GM23338 (cell line): ENCODE measurements around the gene PDE1C. TPM values are rescaled to one million over a fixed set of nuclear protein-coding genes. Genes with fewer than 3 reads are reported as not detected.

Source experiments
- ATAC-seq: fragments of 200-7000 bp; cut with Tn5 transposase; 3 replicates; pipeline ENCODE4 v1.9.1; 2020
- DNase-seq: peaks from one replicate; pipeline ENCODE4 v3.0.0-alpha.2; 2015; ENCODE audit warnings: low spot score
- H2AFZ ChIP-seq: fragments of 200-600 bp; sonication (generic); 2 replicates; pipeline ENCODE4 v1.8.0; 2016; ENCODE audit warnings: antibody characterized with exemption, mild to moderate bottlenecking, moderate library complexity
- H3F3A ChIP-seq: fragments of 200-600 bp; sonication (generic); replicated peaks from 2 replicates; pipeline ENCODE4 v1.8.0; 2017; ENCODE audit warnings: antibody characterized with exemption, mixed run types, low read depth
- H3K27ac ChIP-seq: fragments of 200-600 bp; sonication (generic); 2 replicates; pipeline ENCODE4 v1.6.1; 2016; ENCODE audit warnings: low read depth
- H3K27me3 ChIP-seq: fragments of 200-600 bp; sonication (generic); 2 replicates; pipeline ENCODE4 v1.8.0; 2016; ENCODE audit warnings: mild to moderate bottlenecking, mixed run types, moderate library complexity; ENCODE audit not compliant: insufficient read depth
- H3K36me3 ChIP-seq: fragments of 200-600 bp; sonication (generic); 2 replicates; pipeline ENCODE4 v1.8.0; 2016; ENCODE audit warnings: mild to moderate bottlenecking; ENCODE audit not compliant: insufficient read depth
- H3K4me1 ChIP-seq: fragments of 200-600 bp; sonication (generic); 2 replicates; pipeline ENCODE4 v1.8.0; 2016; ENCODE audit warnings: mild to moderate bottlenecking, moderate library complexity; ENCODE audit not compliant: insufficient read depth
- H3K4me2 ChIP-seq: fragments of 200-600 bp; sonication (generic); 2 replicates; pipeline ENCODE4 v1.7.1; 2017; ENCODE audit warnings: mixed run types
- H3K4me3 ChIP-seq: fragments of 200-600 bp; sonication (generic); 2 replicates; pipeline ENCODE4 v1.6.1; 2016; ENCODE audit warnings: mixed run types
- H3K79me2 ChIP-seq: fragments of 200-600 bp; sonication (generic); replicated peaks from 2 replicates; pipeline ENCODE4 v1.8.0; 2017; ENCODE audit warnings: mild to moderate bottlenecking; ENCODE audit not compliant: insufficient read depth
- H3K9me2 ChIP-seq: fragments of 200-600 bp; sonication (generic); 2 replicates; pipeline ENCODE4 v1.8.0; 2017; ENCODE audit not compliant: insufficient read depth
- H4K20me1 ChIP-seq: fragments of 200-600 bp; sonication (generic); replicated peaks from 2 replicates; pipeline ENCODE4 v1.8.0; 2017; ENCODE audit warnings: mild to moderate bottlenecking; ENCODE audit not compliant: insufficient read depth
- H3K27ac Mint-ChIP-seq: 2 replicates; pipeline ENCODE4 v1.8.0; 2020; ENCODE audit warnings: inconsistent platforms, mild to moderate bottlenecking, moderate library complexity, mixed read lengths
- H3K27me3 Mint-ChIP-seq: 3 replicates; pipeline ENCODE4 v1.8.0; 2022; ENCODE audit warnings: low read depth, mild to moderate bottlenecking, moderate library complexity, mixed read lengths, inconsistent platforms; ENCODE audit not compliant: insufficient read depth, poor library complexity
- H3K36me3 Mint-ChIP-seq: 3 replicates; pipeline ENCODE4 v1.8.0; 2021; ENCODE audit warnings: low read depth, mild to moderate bottlenecking, inconsistent platforms, moderate library complexity, mixed read lengths
- H3K4me1 Mint-ChIP-seq: 3 replicates; pipeline ENCODE4 v1.8.0; 2020; ENCODE audit warnings: mild to moderate bottlenecking, inconsistent platforms, mixed read lengths
- H3K4me3 Mint-ChIP-seq: 3 replicates; pipeline ENCODE4 v1.8.0; 2021; ENCODE audit warnings: moderate library complexity, mild to moderate bottlenecking, inconsistent platforms, mixed read lengths
- H3K9me3 Mint-ChIP-seq: 3 replicates; pipeline ENCODE4 v1.8.0; 2020; ENCODE audit warnings: moderate library complexity, mild to moderate bottlenecking, inconsistent platforms, mixed read lengths
- CREB1 ChIP-seq: fragments of 250-450 bp; sonication (Bioruptor Pico); IDR thresholded peaks from 2 replicates; pipeline ENCODE4 v1.5.0; 2020; ENCODE audit warnings: low read depth, mild to moderate bottlenecking, moderate library complexity
- CTCF ChIP-seq, 2 experiments: fragments of 200-600 bp in 1 of 2; sonication (generic) in 1 of 2; conservative IDR thresholded peaks; 2 replicates each; pipeline versions ENCODE4 v1.5.1 to v1.6.1; 2016 to 2017; ENCODE audit warnings: antibody characterized with exemption in 2 of 2, low read depth in 2 of 2, mild to moderate bottlenecking in 2 of 2, moderate library complexity in 1 of 2
- EZH2 ChIP-seq: fragments of 200-600 bp; sonication (generic); IDR thresholded peaks from one replicate; pipeline ENCODE4 v1.8.0; 2017; ENCODE audit warnings: antibody characterized with exemption, mild to moderate bottlenecking, low read depth; ENCODE audit not compliant: unreplicated experiment
- EZH2phosphoT487 ChIP-seq: fragments of 200-600 bp; sonication (generic); IDR thresholded peaks from one replicate; pipeline ENCODE4 v1.8.1; 2018; ENCODE audit warnings: antibody characterized with exemption; ENCODE audit not compliant: unreplicated experiment
- JUNB ChIP-seq: IDR thresholded peaks from one replicate; pipeline ENCODE4 v1.6.1; 2016; ENCODE audit warnings: antibody characterized with exemption; ENCODE audit not compliant: unreplicated experiment
- NANOG ChIP-seq: IDR thresholded peaks from 2 replicates; pipeline ENCODE4 v1.6.1; 2016; ENCODE audit warnings: antibody characterized with exemption, borderline replicate concordance
- POLR2AphosphoS5 ChIP-seq: IDR thresholded peaks from 2 replicates; pipeline ENCODE4 v1.6.1; 2016; ENCODE audit warnings: antibody characterized with exemption, low read depth
- STAT1 ChIP-seq: IDR thresholded peaks from one replicate; pipeline ENCODE4 v1.6.1; 2016; ENCODE audit warnings: antibody characterized with exemption; ENCODE audit not compliant: unreplicated experiment
- polyA plus RNA-seq: library from polyadenylated mRNA; unstranded; fragments of >200 nt; fragmentation: Nextera tagmentation; extraction: Ambion mirVana; gene quantifications from 2 replicates; pipeline ENCODE4 v1.2.1, GENCODE V29; 2016
- total RNA-seq: library from RNA; depleted of rRNA; stranded (reverse); fragments of >200 nt; shearing (Covaris generic); gene quantifications from 2 replicates; pipeline ENCODE4 v1.2.3, GENCODE V29; 2014
- TF ChIP-seq, protein P1 (sequence below): fragments of 250-450 bp; sonication (Bioruptor Pico); IDR thresholded peaks from 2 replicates; pipeline ENCODE4 v1.5.0; 2020; ENCODE audit warnings: mild to moderate bottlenecking, moderate library complexity
- TF ChIP-seq, protein P2 (sequence below): IDR thresholded peaks from 2 replicates; pipeline ENCODE4 v1.6.1; 2016; ENCODE audit warnings: antibody characterized with exemption

PDE1C gene
- total and polyA plus RNA-seq, 2 experiments from 2014 or later: 0.28 TPM; not detected in 1

DNA sequence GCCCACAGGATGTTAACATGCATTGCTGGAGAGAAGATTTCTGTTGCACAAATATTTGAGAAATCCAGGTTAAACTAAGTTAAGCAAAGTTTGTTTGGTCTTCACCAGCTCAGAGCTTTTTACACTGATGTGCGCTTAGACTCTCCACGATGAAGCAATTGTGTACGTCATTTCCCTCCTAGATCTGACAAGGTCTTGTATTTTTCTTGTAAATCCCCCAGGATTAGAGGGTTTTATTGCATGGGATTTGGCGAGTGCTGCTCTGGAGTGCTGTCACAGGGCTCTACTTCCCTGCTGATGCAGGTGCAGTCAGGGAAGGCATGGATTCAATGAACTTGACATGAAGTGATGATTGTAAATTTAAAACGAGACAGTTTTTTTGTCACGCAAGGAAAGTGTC lies 173.3 kb downstream of the PDE1C start (continued):
- TF ChIP-seq, protein P1, sequence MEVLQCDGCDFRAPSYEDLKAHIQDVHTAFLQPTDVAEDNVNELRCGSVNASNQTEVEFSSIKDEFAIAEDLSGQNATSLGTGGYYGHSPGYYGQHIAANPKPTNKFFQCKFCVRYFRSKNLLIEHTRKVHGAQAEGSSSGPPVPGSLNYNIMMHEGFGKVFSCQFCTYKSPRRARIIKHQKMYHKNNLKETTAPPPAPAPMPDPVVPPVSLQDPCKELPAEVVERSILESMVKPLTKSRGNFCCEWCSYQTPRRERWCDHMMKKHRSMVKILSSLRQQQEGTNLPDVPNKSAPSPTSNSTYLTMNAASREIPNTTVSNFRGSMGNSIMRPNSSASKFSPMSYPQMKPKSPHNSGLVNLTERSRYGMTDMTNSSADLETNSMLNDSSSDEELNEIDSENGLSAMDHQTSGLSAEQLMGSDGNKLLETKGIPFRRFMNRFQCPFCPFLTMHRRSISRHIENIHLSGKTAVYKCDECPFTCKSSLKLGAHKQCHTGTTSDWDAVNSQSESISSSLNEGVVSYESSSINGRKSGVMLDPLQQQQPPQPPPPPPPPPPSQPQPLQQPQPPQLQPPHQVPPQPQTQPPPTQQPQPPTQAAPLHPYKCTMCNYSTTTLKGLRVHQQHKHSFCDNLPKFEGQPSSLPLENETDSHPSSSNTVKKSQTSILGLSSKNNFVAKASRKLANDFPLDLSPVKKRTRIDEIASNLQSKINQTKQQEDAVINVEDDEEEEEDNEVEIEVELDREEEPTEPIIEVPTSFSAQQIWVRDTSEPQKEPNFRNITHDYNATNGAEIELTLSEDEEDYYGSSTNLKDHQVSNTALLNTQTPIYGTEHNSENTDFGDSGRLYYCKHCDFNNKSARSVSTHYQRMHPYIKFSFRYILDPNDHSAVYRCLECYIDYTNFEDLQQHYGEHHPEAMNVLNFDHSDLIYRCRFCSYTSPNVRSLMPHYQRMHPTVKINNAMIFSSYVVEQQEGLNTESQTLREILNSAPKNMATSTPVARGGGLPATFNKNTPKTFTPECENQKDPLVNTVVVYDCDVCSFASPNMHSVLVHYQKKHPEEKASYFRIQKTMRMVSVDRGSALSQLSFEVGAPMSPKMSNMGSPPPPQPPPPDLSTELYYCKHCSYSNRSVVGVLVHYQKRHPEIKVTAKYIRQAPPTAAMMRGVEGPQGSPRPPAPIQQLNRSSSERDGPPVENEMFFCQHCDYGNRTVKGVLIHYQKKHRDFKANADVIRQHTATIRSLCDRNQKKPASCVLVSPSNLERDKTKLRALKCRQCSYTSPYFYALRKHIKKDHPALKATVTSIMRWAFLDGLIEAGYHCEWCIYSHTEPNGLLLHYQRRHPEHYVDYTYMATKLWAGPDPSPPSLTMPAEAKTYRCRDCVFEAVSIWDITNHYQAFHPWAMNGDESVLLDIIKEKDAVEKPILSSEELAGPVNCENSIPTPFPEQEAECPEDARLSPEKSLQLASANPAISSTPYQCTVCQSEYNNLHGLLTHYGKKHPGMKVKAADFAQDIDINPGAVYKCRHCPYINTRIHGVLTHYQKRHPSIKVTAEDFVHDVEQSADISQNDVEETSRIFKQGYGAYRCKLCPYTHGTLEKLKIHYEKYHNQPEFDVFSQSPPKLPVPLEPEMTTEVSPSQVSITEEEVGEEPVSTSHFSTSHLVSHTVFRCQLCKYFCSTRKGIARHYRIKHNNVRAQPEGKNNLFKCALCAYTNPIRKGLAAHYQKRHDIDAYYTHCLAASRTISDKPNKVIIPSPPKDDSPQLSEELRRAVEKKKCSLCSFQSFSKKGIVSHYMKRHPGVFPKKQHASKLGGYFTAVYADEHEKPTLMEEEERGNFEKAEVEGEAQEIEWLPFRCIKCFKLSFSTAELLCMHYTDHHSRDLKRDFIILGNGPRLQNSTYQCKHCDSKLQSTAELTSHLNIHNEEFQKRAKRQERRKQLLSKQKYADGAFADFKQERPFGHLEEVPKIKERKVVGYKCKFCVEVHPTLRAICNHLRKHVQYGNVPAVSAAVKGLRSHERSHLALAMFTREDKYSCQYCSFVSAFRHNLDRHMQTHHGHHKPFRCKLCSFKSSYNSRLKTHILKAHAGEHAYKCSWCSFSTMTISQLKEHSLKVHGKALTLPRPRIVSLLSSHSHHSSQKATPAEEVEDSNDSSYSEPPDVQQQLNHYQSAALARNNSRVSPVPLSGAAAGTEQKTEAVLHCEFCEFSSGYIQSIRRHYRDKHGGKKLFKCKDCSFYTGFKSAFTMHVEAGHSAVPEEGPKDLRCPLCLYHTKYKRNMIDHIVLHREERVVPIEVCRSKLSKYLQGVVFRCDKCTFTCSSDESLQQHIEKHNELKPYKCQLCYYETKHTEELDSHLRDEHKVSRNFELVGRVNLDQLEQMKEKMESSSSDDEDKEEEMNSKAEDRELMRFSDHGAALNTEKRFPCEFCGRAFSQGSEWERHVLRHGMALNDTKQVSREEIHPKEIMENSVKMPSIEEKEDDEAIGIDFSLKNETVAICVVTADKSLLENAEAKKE (CRISPR knock-in tag): no peak
- no peak for TF ChIP-seq EZH2
- no peak for TF ChIP-seq JUNB
- no peak for TF ChIP-seq EZH2phosphoT487
- TF ChIP-seq CTCF (conservative IDR thresholded peaks at IDR 0.05; ENCODE audit: low read depth in 2 of 2): no peak
- no peak for TF ChIP-seq STAT1
- no peak for TF ChIP-seq CREB1 (CRISPR knock-in tag)
- no peak for TF ChIP-seq POLR2AphosphoS5
- TF ChIP-seq NANOG: no peak

- DNase-seq (no peak), ATAC-seq (no peak)
- no peaks in the 10 kb centered on the region for H3K79me2 ChIP-seq
- H3K4me1 Mint-ChIP-seq: no peaks in the 10 kb centered on the region
- no peak overlapping the region for H3K4me2 ChIP-seq
- H3K27me3 ChIP-seq: no peaks in the 10 kb centered on the region
- H3K27me3 Mint-ChIP-seq: peaks cover 7% of the 10 kb centered on the region
- H3K9me2 ChIP-seq: peaks cover 3% of the 10 kb centered on the region
- no peak overlapping the region for H3K27ac Mint-ChIP-seq
- no peaks in the 10 kb centered on the region for H3K36me3 ChIP-seq
- H3K36me3 Mint-ChIP-seq: no peaks in the 10 kb centered on the region
- H3K27ac ChIP-seq: no peak overlapping the region
- H3F3A ChIP-seq: no peaks in the 10 kb centered on the region
- H2AFZ ChIP-seq: no peak overlapping the region
- no peaks in the 10 kb centered on the region; the same call in 2 of the 3 replicates for H3K9me3 Mint-ChIP-seq
- no peak overlapping the region for H3K4me3 Mint-ChIP-seq
- H3K4me3 ChIP-seq: no peak overlapping the region
- no peaks in the 10 kb centered on the region for H4K20me1 ChIP-seq
- no peaks in the 10 kb centered on the region for H3K4me1 ChIP-seq
- TF ChIP-seq EZH2 (no peak), STAT1 (no peak), CREB1 (CRISPR knock-in tag) (no peak), CTCF (conservative IDR thresholded peaks at IDR 0.05; ENCODE audit: low read depth in 2 of 2) (no peak)
- TF ChIP-seq, protein P2, sequence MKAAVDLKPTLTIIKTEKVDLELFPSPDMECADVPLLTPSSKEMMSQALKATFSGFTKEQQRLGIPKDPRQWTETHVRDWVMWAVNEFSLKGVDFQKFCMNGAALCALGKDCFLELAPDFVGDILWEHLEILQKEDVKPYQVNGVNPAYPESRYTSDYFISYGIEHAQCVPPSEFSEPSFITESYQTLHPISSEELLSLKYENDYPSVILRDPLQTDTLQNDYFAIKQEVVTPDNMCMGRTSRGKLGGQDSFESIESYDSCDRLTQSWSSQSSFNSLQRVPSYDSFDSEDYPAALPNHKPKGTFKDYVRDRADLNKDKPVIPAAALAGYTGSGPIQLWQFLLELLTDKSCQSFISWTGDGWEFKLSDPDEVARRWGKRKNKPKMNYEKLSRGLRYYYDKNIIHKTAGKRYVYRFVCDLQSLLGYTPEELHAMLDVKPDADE: no peak
These were observed 175.9 kb downstream of the PDE1C start for GRCh38 chr7:31894308-31894707.
